EL (cell line): ENCODE results near the gene DGCR2.
"Not testable (repeated sequence)": the region's sequence is repeated elsewhere in the genome, so short reads cannot be mapped to it uniquely, and the experiment has no call there.

Experiments
- DNase-seq: peaks from one replicate; pipeline ENCODE4 v3.0.0-alpha.2; 2016

DGCR2 gene

GRCh38 chr22:19026080-19026479 is 96.1 kb downstream of the DGCR2 start:
- not testable (repeated sequence) for DNase-seq

GRCh38 chr22:19024956-19025489 is 97.2 kb downstream of the DGCR2 start:
- DNase-seq: not testable (repeated sequence)

- not testable (repeated sequence) for DNase-seq
These were observed 98.3 kb downstream of the DGCR2 start for GRCh38 chr22:19023931-19024330.

GRCh38 chr22:19022755-19023154 is 99.5 kb downstream of the DGCR2 start:
- no peak for DNase-seq

- DNase-seq: no peak
These were observed 102.6 kb downstream of the DGCR2 start for GRCh38 chr22:19019679-19020032.

GRCh38 chr22:19019029-19019678 is 103.1 kb downstream of the DGCR2 start:
- no peak for DNase-seq

- no peak for DNase-seq
These were observed 104.0 kb downstream of the DGCR2 start for GRCh38 chr22:19018256-19018655.

- no peak for DNase-seq
These were observed 106.0 kb downstream of the DGCR2 start for GRCh38 chr22:19016081-19016766.

- no peak for DNase-seq
These were observed 107.3 kb downstream of the DGCR2 start for GRCh38 chr22:19014886-19015285.

- not testable (repeated sequence) for DNase-seq
These were observed 108.2 kb downstream of the DGCR2 start for GRCh38 chr22:19013881-19014598.

GRCh38 chr22:19013411-19013810 is 108.8 kb downstream of the DGCR2 start:
- DNase-seq: not testable (repeated sequence)

GRCh38 chr22:19012308-19012986 is 109.8 kb downstream of the DGCR2 start:
- no peak for DNase-seq

GRCh38 chr22:19011611-19012010 is 110.6 kb downstream of the DGCR2 start:
- not testable (repeated sequence) for DNase-seq

- no peak for DNase-seq
These were observed 111.1 kb downstream of the DGCR2 start for GRCh38 chr22:19011075-19011474.

- DNase-seq: no peak
These were observed 116.3 kb downstream of the DGCR2 start for GRCh38 chr22:19005905-19006304.

- no peak for DNase-seq
These were observed 117.7 kb downstream of the DGCR2 start for GRCh38 chr22:19004471-19004870.

- no peak for DNase-seq
These were observed 118.7 kb downstream of the DGCR2 start for GRCh38 chr22:19003508-19003907.

GRCh38 chr22:19002684-19003038 is 119.6 kb downstream of the DGCR2 start:
- no peak for DNase-seq

GRCh38 chr22:19001204-19001603 is 121.0 kb downstream of the DGCR2 start:
- no peak for DNase-seq

- not testable (repeated sequence) for DNase-seq
These were observed 122.1 kb downstream of the DGCR2 start for GRCh38 chr22:19000106-19000505.

- no peak for DNase-seq
These were observed 122.8 kb downstream of the DGCR2 start for GRCh38 chr22:18999416-18999815.

GRCh38 chr22:18999008-18999407 is 123.2 kb downstream of the DGCR2 start:
- DNase-seq: no peak

- DNase-seq: no peak
These were observed 124.3 kb downstream of the DGCR2 start for GRCh38 chr22:18997925-18998315.
